ENCODE measurements around the gene TBC1D14.

The TBC1D14 gene

GRCh38 chr4:6951880-6952381, 42.3 kb downstream of the TBC1D14 start:
- no peak for DNase-seq (ENCODE audit: low read depth in 3 of 3)

- DNase-seq (ENCODE audit: low read depth in 3 of 3) = no peak
Observed at GRCh38 chr4:6953751-6954380, 44.2 kb downstream of the TBC1D14 start.

- no peak for DNase-seq (ENCODE audit: low read depth in 3 of 3)
Observed at GRCh38 chr4:6955261-6955911, 45.8 kb downstream of the TBC1D14 start.

GRCh38 chr4:6956087-6956433, 46.4 kb downstream of the TBC1D14 start:
- DNase-seq (ENCODE audit: low read depth in 3 of 3) = no peak

DNA sequence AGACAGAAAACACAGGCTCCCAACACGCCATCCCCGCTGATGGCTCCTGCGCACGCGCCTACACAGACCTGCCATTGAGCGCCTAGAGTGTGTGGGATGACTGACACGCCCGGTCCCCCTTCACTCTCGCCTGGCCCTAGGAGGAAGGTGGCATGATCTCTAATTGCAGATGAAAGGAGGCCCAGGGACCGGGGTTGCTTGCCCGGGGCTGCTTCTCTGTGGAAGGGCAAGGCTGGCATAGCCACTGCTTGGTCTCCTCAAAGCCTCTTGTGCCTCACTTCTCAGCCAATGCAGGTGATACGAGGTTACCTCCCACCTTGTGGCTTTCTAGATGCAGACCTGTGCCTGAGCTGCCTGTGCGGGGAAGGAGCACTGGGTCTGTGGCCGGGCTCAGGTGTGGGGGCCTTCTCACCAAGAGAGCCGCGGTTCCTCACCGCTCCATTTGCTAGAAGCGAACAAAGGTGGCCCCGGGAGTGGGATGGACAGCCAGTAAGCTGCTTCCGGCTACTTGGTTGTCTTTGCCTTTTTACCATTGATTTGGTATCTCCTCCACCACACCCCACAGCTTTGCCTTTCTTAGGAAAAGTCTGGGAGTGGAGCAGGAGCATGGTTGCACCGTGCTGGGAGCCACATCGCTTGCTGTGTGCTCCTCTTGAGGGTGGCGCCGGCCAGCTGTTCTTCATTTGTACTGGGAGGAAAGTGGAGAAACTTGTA, 47.0 kb downstream of the TBC1D14 start:
- no peak for DNase-seq (ENCODE audit: low read depth in 3 of 3)

- no peak for DNase-seq (ENCODE audit: low read depth in 3 of 3)
Observed at GRCh38 chr4:6957148-6957520, 47.5 kb downstream of the TBC1D14 start.

- DNase-seq (ENCODE audit: low read depth in 3 of 3) = no peak
Observed at GRCh38 chr4:6957994-6958393, 48.4 kb downstream of the TBC1D14 start.

DNA sequence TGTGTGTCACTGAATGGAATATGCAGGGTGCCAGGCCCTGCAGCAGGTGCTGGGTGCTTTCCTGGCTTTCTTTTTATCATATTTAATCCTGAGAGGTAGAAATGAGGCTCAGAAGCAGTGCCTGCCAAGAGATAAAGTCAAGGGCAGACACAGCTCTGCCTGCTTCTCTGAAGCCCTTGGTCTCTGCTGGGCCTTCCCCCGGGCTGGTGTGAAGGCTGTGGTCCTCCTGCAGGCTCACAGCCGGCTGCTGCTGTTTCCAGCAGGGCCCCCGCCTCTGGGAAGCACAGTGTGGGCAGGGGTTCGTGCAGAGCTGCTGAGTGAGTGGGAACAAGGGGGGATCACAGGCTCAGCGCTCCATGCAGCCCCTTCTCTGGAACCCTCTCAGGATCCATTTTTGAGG, 49.6 kb downstream of the TBC1D14 start:
- no peak for DNase-seq (ENCODE audit: low read depth in 3 of 3)

DNA sequence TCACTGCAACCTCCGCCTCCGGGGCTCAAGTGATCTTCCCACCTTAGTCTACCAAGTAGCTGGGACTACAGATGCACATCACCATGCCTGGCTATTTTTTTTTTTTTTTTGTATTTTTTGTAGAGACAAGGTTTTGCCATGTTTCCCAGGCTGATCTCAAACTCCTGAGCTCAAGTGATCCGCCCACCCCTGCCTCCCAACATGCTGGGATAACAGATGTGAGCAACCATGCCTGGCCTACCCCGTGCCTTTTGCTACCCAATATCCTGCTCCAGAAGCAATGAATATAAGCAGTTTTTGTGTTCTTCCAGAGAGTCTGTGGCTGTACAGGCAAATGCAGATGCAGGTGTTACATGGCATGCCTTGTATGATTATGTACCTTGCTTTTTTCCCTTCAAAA, 50.5 kb downstream of the TBC1D14 start:
- DNase-seq (ENCODE audit: low read depth in 3 of 3) = no peak

DNA sequence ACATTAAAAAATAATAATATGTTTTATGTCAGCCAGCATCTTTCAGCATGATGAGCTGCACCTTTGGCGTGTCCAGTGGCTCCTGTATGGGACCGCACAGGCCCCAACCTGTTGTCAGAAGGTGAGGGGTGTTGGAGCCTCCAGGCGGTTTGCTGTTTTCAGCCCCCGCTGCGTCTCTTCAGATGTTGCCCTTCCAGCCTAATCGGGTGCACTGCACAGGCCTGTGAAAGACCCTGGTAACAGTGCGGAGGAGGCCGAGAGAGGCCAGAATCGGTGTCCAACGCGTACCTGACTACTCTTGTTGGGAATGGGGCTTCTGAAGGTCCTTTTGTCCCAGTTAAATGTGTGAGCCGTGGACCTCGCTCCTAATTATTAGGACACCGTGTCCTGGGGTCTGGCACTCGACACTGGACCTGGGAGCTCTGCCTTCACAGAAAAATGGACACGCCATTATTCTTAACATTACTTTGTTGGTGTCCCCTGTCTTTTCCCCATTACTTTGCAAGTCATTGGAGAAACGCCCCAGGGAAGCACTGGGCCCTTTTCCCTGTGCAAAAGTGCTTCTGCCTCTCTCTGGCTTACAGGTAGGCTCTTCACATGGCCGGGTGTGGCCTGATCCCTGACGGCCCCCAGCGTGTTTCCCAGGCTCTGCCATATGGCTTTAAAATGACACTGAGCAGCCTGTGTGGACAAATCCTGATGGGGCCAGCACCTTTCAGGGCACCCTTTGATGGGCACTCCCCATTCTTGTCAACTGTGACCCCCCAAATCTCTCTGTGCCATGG, 51.2 kb downstream of the TBC1D14 start:
- DNase-seq (ENCODE audit: low read depth in 3 of 3) = no peak

- DNase-seq (ENCODE audit: low read depth in 3 of 3) = no peak
Observed at GRCh38 chr4:6961496-6962210, 52.0 kb downstream of the TBC1D14 start.

DNA sequence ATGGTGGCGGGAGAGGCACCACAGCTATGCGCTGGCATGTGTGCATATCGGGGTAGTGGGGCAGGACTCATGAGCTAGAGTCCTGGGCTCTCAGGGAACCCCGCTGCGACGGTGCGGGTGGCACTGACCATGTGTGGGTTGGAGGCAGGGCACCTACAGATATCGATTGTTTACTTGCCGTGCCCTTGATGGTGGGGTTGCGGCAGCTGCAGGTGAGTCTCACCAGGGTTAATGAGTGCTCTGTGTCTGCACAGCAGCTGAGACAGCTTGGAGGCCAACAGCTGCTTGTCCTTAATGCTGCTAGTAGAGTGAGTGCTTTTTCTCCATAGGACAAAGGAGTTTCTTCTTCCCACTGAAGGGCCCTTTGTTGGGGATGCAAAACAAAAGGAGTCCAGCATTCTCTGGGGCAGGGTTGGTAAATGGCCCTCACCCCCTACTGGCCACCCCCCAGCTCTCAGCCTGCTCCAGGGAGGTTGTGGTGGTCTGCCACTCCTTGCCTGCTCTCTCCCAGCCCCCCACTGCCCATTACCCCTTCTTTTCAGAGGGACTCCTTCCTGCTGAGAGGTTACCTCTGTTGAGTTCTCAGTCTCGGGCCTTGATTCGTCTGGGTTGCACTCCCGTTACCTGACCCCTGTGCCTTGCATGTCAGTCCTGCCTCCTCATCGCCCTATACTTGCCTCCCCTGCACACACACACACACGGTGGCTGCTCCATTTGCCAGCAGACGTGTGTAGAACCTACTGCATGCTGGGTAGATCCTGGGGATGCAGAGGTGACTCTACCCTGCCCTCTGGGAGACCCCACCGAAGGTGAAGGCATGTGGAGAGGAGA, 52.8 kb downstream of the TBC1D14 start:
- DNase-seq (ENCODE audit: low read depth in 3 of 3) = no peak

- no peak for DNase-seq (ENCODE audit: low read depth in 3 of 3)
Observed at GRCh38 chr4:6963139-6963611, 53.5 kb downstream of the TBC1D14 start.

- no peak for DNase-seq (ENCODE audit: low read depth in 3 of 3)
Observed at GRCh38 chr4:6964858-6965257, 55.2 kb downstream of the TBC1D14 start.

DNA sequence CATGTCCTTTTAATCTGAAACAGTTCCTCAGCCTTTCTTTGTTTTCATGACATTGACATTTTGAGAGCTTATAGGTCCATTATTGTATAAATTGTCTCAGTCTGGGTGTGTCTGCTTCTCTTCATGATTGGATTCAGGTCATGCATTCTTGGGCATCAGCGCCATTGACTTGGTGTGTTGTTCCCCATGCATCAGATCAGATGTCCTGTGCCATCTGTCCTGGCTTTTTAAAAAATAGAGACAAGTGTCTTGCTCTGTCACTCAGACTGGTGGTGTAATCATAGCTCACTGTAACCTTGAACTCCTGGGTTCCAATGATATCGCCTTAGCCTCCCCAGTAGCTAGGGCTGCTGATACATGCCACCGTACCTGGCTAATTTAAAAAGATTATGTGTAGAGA, 55.7 kb downstream of the TBC1D14 start:
- DNase-seq (ENCODE audit: low read depth in 3 of 3) = no peak

DNA sequence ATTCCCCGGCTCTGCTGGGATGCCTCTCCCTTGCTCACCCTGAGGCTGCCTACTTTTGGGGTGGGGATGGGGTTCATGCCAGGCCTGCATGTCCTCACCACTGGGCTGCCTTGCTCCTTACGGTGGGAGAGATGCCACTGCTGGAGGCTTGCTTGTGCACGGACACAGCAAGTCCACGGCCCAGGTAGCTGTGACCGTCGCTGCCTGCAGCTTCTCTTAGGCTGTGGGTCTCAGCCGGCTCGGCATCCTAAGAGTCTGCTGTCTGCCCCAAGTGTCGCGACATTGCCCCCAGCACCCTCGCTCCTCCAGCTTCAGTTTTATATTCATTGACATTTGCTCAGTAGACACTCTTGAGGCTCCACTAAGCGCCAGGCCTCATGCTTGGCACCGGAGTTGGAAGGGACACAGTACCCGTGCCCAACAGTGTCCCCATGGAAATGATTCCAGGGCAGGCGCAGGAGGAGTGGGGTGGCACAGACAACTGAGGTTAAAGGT, 58.3 kb downstream of the TBC1D14 start:
- no peak for DNase-seq (ENCODE audit: low read depth in 3 of 3)

DNA sequence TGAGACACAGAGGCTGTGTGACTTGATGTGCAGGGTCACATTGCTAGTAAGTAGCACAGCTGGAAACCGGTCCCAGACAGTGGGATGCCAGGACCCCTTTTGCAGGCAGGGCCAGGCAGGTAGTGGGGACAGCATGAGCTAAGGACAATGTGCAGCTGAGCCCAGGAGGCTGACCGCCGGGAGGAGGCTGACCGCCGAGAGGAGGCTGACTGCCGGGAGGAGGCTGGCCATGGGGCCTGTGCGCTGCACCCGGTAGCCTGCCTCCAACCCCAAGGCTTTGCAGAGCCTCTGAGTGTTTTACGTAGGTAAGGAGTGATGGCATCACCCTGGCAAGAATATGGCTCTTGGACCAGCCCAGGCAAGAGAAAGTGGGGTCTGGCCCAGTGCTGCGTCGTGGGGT, 58.9 kb downstream of the TBC1D14 start:
- no peak for DNase-seq (ENCODE audit: low read depth in 3 of 3)

DNA sequence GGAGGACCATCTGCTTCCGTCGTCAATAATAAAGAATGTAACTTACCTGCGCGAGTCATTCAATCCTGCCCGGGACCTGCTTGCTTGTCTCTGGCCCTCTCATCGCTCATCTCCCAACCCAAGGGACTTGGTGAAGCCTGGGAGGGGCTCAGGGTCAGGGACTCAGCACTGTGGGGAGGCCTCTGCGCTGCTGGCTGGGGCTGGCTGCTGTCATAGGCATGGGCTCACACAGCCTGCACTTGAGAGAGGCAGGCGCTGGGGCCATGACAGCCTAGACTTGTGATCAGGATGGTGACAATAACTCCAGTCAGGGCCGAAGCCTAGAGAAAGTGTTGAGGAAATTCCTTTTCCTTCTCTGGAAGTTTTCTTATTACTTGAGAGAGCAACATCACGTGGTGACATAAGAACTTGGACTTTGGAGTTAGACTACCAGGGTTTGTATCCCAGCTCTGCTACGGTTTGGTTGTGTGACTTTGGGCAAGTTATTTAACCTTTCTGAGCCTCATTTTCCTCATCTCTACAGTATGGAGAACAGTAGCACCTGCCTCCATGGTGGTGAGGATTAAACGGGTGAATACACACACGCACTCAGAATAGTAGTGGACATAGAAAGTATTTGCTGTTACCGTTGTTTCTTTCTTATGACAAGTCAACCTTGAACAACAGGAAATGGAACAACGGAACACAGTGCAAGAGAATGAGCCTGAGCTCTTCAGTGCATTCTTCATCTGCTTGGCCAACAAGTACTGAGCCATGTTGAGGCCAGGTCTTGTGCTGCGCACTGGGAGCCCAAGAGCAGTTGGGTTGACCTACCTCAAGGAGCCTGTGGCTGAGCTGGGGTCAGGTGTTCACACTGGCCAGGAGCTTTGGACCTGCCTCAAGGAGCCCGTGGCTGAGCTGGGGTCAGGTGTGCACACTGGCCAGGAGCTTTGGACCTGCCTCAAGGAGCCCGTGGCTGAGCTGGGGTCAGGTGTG, 60.5 kb downstream of the TBC1D14 start:
- DNase-seq (ENCODE audit: low read depth in 3 of 3) = no peak

All from stimulated activated CD4-positive, alpha-beta T cell treated with anti-CD3 and anti-CD28 coated beads, TNF-alpha, amount 100 ng/mL, for 24 hours (primary cell).